ENCODE results near the gene SULT1C3.

- TF ChIP-seq, protein P1, sequence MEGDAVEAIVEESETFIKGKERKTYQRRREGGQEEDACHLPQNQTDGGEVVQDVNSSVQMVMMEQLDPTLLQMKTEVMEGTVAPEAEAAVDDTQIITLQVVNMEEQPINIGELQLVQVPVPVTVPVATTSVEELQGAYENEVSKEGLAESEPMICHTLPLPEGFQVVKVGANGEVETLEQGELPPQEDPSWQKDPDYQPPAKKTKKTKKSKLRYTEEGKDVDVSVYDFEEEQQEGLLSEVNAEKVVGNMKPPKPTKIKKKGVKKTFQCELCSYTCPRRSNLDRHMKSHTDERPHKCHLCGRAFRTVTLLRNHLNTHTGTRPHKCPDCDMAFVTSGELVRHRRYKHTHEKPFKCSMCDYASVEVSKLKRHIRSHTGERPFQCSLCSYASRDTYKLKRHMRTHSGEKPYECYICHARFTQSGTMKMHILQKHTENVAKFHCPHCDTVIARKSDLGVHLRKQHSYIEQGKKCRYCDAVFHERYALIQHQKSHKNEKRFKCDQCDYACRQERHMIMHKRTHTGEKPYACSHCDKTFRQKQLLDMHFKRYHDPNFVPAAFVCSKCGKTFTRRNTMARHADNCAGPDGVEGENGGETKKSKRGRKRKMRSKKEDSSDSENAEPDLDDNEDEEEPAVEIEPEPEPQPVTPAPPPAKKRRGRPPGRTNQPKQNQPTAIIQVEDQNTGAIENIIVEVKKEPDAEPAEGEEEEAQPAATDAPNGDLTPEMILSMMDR (IDR thresholded peaks at IDR 0.05): no peak
- TF ChIP-seq EZH2 (IDR thresholded peaks at IDR 0.05; ENCODE audit: borderline replicate concordance, insufficient read depth, low read depth, low read length, poor library complexity, severe bottlenecking): no peak
Measured at GRCh38 chr2:108279468-108279867, 39.7 kb downstream of the SULT1C3 start.
